GM19193 (cell line): ENCODE measurements around the gene STIM1.

Experiments
- POLR2A ChIP-seq: IDR thresholded peaks from 4 replicates; pipeline ENCODE4 v1.6.1; 2011; ENCODE audit not compliant: insufficient read depth, insufficient read length; ENCODE audit errors: extremely low read depth

The STIM1 gene

GRCh38 chr11:3885855-3886254 is 30.4 kb downstream of the STIM1 start:
- TF ChIP-seq POLR2A: no peak

DNA sequence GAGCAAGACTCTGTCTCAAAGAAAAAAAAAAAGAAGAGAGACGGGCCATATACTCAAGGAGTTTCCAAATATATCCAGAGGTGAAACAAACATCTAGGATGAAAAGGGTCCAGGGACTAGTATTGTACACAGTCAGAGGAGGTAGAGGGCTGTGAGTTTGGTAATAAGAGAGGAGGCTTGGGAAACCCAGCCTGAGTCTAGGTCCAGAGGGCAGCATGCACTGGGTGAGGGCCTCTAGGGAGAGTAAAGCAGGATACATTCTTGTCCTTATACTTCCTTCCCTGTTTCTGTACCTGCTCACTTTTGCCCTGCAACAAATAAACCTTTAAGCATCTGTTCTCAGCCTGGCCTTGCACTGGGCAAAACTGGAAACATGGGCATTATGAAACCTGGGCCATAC is 31.5 kb downstream of the STIM1 start:
- TF ChIP-seq POLR2A: no peak

DNA sequence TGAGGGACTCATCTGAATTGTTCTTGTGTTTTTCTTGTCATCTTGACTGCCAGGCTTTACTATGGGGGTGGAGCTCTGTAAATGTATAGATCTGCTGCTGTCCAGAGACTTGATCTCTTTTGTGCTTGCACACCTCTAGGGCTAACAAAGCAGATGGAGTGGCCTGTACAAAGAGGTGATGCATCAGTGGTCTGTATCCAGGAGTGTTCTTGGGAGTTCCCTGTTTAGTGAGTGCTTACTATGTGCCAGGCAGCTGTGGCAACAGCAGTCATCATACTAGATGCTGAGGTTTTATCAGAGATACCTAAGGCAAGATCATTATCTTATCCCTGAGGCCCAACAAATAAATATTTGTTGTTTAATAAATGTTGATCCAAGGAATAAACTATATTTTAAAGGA is 33.4 kb downstream of the STIM1 start:
- TF ChIP-seq POLR2A: no peak

DNA sequence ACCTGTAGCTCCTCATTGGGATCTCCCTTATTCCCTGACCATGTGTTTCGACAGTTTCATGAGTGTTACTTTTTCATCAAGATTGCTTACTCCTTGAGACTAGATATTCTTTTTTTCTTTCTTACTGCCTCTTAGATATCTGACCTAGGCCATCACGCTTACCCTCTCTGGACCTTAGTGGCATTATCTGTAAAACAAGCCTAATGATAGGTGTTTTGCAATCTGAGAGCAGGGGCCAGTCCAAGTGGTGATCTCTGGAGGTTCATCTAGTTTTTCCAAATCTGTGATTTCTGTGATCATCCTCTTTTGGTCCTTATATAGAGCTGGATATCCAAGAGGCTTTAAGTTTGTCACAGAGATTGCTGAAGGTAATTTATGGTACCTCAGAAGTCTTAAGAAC is 34.5 kb downstream of the STIM1 start:
- TF ChIP-seq POLR2A: no peak

- TF ChIP-seq POLR2A: no peak
Observed at GRCh38 chr11:3890806-3891205, 35.3 kb downstream of the STIM1 start.

GRCh38 chr11:3891751-3892150 is 36.3 kb downstream of the STIM1 start:
- no peak for TF ChIP-seq POLR2A

DNA sequence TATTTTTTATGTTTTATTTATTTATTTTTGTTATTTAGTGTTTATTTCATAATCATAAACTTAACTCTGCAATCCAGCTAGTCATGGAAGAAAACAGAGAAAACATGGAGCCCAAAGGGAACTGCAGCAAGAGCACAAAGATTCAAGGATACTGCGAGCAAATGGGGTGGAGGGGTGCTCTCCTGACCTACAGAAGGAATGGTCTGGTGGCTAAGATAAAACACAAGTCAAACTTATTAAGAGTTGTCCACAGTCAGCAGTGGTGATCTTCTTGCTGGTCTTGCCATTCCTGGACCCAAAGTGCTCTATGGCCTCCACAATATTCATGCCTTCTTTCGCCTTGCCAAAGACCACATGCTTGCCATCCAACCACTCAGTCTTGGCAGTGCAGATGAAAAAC is 36.7 kb downstream of the STIM1 start:
- no peak for TF ChIP-seq POLR2A

DNA sequence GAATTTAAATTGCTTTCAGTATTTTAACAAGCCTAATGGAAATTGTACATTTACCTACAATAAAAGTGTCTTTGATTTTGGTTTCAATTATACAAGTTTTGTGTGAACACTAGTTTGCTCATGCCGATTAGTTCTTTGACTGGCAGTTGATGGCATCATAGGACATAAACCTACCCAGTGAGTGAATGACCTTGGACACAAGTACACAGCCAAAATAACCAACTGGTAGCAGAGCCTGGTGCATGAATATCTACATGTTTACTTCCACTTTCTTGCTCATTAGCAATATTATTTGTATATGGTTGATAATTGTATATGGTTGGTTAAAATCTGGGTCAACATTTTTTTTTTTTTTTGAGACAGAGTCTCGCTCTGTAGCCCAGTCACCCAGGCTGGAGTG is 37.8 kb downstream of the STIM1 start:
- no peak for TF ChIP-seq POLR2A

GRCh38 chr11:3894128-3894731 is 38.8 kb downstream of the STIM1 start:
- TF ChIP-seq POLR2A: peak; percentile 54

GRCh38 chr11:3896644-3897043 is 41.2 kb downstream of the STIM1 start:
- no peak for TF ChIP-seq POLR2A

DNA sequence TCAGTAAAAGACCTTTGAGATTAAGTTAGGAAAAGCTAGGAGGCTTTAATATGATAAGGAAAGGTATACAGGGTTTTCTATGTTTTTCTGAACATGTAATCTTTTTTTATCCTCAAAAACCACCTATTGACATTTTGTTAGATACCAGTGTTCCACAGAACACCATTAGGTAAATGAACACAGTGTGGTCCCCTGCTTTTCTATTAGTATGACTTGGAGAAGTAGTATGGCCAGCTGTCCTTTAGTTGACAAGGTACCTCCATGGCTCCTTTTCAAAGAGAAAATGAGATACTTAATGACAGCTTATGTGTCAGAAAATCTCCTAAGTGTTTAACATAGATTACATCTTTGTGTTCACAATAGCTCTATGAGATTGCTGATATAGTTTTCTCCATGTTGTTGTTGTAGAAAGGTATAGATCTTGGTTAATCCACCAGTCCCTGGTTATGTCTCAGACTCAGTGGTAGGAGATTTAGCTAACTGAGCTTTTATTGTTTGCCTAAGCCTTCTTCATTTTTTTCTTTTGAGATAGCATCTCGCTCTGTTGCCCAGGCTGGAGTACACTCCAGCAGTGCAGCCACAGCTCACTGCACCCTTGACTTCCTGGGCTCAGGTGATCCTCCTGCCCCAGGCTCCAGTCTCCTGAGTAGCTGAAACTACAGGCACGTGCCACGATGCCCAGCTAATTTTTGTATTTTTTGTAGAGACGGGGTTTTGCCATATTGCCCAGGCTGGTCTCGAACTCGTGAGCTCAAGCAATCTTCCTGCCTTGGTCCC is 46.0 kb downstream of the STIM1 start:
- TF ChIP-seq POLR2A: no peak

DNA sequence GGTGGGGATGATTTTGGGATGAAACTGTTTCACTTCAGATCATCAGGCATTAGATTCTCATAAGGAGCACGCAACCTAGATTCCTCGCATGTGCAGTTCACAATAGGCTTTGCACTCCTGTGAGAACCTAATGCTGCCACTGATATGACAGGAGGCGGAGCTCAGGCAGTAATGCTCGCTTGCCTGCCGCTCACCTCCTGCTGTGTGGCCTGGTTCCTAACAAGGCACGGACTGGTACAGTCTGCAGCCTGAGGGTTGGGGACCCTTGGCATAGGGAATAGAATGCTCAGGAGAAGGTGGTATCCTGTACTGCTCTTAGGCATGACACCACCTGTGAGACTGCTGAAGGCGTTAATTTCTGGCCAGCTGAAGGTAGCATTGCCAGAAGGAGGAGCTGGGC is 47.0 kb downstream of the STIM1 start:
- no peak for TF ChIP-seq POLR2A

DNA sequence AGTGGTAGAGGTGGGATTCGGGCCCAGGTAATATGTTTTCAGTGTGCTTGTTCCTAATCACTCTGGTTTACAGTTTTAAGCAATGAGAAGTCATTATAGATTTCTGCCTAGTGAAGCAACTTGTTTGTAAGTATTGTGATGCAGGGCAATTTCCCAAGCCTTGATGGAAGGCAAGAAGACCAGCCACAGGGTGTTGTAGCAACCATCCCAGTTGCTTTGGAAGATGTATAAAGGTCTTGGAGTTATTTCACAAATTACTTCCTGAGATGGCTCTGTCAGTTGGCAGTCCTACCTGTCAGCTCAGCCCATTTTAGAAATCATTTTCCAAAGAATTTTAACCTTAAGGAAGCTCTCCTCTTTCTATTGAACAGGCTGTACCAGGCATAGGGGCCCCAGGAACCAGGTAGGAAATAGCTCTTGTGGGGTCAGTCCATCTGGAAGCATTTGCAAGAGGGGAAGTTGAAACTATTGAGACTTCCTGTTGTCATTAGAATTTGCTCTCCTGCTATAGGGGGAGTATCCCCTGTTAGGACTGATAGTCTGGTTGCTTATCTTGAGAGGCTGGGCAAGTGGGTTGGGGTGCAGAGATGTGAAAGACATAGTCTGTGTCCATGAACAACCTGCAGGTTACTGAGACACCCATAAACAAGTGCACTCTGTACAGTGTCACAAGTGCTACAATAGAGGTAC is 47.9 kb downstream of the STIM1 start:
- no peak for TF ChIP-seq POLR2A

- TF ChIP-seq POLR2A: no peak
Observed at GRCh38 chr11:3904228-3904627, 48.8 kb downstream of the STIM1 start.

DNA sequence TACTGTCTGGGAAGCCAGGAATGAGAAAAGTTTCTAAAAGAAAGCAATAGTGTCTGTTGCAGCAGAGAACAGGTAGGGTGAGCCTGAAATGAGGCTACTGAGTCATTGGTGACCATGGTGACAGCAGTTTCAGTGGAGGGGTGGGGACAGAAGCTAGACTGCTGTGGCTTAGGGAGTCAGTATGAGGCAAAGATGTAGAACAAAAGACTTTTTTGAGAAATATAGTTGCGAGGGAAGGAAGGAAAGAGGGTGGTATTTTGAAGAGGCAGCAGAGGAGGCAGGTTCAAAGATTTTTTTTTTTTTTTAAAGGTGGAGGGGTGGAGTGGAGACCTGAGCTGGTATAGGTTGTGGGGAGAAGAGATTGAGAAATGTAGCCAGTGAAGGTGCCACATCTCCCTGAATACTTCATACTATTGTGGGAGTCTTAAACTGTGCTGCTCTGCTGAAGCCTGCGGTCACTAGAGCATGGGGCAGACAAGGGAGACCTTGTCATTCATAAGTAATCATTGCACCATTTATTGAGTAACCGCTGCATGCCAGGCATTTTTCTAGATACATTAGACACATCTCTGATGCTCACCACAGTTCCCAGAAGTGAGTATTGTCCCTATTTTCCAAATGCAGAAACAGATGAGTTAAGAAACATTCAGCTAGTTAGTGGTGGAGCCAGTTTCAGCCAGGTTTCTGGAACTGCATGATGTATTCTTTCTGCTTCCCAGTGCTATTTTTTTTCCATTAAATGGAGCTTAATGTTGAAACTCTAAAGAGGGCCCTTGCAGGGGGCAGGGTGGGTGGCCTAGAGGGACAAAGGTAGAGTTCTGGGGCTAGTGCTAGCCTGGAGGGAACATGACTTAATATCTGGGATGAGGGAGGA is 49.9 kb downstream of the STIM1 start:
- TF ChIP-seq POLR2A: no peak
